Measurements from ENCODE around the gene BSND.

Gene BSND

GRCh38 chr1:55048453-55049270 lies 49.9 kb downstream of the BSND start:
- no peak for DNase-seq (ENCODE audit: low spot score)

GRCh38 chr1:55049271-55049913 lies 50.7 kb downstream of the BSND start:
- DNase-seq (ENCODE audit: low spot score), result no peak

- DNase-seq (ENCODE audit: low spot score), result no peak
Observed at GRCh38 chr1:55049914-55050278, 51.2 kb downstream of the BSND start.

- peak; percentile 49 for DNase-seq (ENCODE audit: low spot score)
Observed at GRCh38 chr1:55050283-55050682, 51.5 kb downstream of the BSND start.

- no peak for DNase-seq (ENCODE audit: low spot score)
Observed at GRCh38 chr1:55051169-55051568, 52.4 kb downstream of the BSND start.

- DNase-seq (ENCODE audit: low spot score), result no peak
Observed at GRCh38 chr1:55051621-55052020, 52.9 kb downstream of the BSND start.

- no peak for DNase-seq (ENCODE audit: low spot score)
Observed at GRCh38 chr1:55052221-55053142, 53.7 kb downstream of the BSND start.

- DNase-seq (ENCODE audit: low spot score), result no peak
Observed at GRCh38 chr1:55053265-55053954, 54.7 kb downstream of the BSND start.

- DNase-seq (ENCODE audit: low spot score), result no peak
Observed at GRCh38 chr1:55054396-55054795, 55.7 kb downstream of the BSND start.

- DNase-seq (ENCODE audit: low spot score), result no peak
Observed at GRCh38 chr1:55055084-55055882, 56.5 kb downstream of the BSND start.

GRCh38 chr1:55055951-55056631 lies 57.4 kb downstream of the BSND start:
- no peak for DNase-seq (ENCODE audit: low spot score)

- no peak for DNase-seq (ENCODE audit: low spot score)
Observed at GRCh38 chr1:55056632-55056992, 57.9 kb downstream of the BSND start.

GRCh38 chr1:55057270-55057955 lies 58.7 kb downstream of the BSND start:
- DNase-seq (ENCODE audit: low spot score), result no peak

- no peak for DNase-seq (ENCODE audit: low spot score)
Observed at GRCh38 chr1:55057956-55058298, 59.2 kb downstream of the BSND start.

- DNase-seq (ENCODE audit: low spot score), result no peak
Observed at GRCh38 chr1:55059302-55060132, 60.8 kb downstream of the BSND start.

GRCh38 chr1:55060133-55060999 lies 61.6 kb downstream of the BSND start:
- DNase-seq (ENCODE audit: low spot score), result peak; percentile 24

- no peak for DNase-seq (ENCODE audit: low spot score)
Observed at GRCh38 chr1:55061000-55061705, 62.4 kb downstream of the BSND start.

Measured in AG08396 (cell line).